Fibroblast of skin of right biceps (primary cell): ENCODE data around the gene SFT2D3.
A peak's percentile ranks its signal among the peaks of the same experiment; 100 is the strongest.

ENCODE experiments used
- DNase-seq: peaks from one replicate; pipeline ENCODE4 v3.0.0-alpha.2; 2013

The SFT2D3 gene

DNA sequence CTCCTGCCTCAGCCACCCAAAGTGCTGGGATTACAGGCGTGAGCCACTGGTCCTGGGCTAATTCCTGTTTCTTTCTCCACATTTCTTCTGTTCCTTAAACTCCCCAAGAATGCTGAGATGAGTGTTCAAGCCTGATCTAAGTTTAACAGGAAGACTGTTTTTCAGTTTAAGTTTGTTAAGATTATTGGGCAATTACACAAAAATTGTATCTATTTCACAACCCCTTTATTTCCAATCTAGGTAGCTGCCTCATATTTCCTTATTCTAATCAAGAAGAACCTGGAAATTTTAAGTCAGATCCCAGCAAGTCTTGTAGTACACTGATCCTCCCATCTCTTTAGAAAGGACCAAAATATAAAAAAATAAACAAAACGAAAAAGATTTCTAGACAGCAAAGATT is 11.7 kb downstream of the SFT2D3 start:
- DNase-seq = no peak

DNA sequence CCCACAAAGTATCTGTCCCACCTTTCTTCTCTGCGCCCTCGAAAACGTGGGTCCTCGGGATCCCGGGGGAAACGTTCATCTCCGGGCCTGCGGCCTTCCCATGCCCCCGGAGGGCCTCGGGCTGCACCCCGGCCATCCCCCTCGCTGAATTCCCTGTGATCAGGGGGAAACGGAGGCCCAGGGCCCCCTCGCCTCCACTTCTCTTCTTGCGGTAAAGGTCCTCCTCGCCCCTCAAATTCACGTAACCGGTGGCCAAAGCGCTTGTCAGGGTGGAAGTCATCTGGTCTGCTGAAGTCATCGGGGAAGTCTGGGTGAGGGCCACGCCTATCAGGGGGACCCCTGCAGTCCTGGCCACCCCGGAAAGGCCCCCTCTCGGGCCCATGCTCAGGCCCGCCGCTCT is 12.3 kb downstream of the SFT2D3 start:
- DNase-seq = no peak

DNA sequence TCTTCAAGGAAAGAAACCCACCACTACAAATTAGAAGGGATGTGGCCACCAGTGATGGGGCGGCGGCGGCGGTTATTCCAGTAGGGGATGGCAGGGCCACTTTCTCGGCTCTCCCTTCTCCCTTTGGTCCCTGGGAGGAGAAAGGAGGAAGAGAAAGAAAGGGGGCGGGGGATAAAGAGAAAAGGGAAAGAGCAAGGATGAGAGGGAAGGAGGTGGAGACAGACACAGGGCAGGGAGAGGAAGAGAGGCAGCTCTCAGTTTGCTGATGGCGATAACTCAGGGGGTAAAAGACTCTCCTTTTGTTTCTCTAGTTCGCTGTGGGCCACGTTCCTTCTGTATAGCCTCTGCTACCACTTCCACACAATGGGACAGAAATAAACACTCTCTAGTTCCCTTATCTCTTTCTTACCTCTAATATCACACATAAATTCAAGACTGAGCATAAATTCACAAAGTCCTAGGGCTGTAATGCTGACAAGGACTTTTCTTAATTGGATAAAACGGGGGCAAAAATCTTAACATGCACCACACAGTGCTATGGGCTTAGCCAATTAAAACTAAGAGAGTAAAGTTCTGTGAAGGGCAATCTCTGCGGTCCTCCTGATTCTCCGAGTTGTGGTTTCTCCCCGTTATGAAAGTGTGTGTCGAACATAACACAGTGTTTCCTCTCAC is 14.6 kb downstream of the SFT2D3 start:
- no peak for DNase-seq

DNA sequence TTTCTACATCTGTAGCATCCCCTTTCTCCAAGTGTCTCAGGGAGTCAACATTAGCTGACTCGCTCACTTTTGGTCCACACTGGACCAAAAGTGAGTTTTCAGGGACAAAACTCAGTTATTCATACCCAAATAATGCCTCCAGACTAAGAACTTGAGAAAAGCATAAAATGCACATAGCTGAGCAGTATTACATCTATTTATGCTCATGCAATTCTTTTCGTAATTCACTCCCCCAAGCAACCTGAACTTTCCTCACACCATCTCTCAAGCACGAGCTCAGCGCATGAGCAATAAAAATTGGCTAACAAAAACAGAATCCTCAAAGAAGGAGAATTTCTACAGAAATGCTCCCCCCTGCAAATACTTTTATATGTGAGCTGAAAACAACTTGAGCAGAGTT is 17.0 kb downstream of the SFT2D3 start:
- no peak for DNase-seq

- no peak for DNase-seq
These were observed 18.3 kb downstream of the SFT2D3 start for GRCh38 chr2:127719301-127720218.

DNA sequence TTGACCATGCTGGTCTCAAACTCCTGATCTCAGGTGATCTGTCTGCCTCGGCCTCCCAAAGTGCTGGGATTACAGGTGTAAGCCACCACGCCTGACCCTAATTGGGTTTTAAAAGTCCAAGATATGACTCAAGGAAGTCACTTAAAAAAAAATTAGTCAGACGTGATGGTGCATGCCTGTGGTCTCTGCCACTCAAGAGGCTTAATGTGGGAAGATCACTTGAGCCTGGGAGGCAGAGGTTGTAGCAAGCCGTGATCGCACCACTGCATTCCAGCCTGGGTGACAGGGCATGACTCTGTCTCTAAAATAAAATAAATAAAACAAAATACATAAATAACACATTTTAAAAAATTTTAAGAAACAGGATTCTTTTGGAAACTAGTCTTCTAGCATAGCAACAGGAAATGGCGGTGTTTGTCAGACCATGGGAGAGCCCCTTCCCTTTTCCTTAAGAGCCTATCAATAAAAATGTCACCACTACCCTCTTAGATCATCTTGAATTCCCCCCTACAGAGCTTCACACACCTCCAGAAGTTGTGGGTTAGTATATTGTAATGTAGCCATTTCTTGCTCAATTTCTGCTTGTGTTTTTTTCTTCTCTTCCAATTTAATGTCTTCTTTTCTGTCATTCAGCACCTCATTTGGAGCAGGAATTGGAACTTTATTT is 20.1 kb downstream of the SFT2D3 start:
- peak; percentile 53 for DNase-seq

GRCh38 chr2:127721978-127722355 is 20.7 kb downstream of the SFT2D3 start:
- no peak for DNase-seq

DNA sequence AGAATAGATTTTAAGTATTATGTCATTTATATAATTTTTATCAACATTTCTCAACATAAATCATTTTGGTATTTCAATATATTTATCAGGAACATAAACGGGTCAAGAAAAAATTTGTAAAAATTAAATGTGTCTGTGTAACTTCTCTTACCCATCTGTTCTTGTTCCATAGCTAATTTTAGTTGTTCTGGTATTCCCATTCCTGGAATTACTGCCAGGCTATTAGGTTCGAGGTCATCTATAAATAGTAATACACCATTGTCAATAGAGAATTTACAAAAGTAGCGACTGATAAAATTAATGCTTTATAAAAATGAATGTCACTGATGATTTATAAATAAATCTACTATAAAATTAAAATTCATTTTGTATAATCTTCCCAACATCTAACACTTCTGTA is 21.5 kb downstream of the SFT2D3 start:
- DNase-seq = no peak

DNA sequence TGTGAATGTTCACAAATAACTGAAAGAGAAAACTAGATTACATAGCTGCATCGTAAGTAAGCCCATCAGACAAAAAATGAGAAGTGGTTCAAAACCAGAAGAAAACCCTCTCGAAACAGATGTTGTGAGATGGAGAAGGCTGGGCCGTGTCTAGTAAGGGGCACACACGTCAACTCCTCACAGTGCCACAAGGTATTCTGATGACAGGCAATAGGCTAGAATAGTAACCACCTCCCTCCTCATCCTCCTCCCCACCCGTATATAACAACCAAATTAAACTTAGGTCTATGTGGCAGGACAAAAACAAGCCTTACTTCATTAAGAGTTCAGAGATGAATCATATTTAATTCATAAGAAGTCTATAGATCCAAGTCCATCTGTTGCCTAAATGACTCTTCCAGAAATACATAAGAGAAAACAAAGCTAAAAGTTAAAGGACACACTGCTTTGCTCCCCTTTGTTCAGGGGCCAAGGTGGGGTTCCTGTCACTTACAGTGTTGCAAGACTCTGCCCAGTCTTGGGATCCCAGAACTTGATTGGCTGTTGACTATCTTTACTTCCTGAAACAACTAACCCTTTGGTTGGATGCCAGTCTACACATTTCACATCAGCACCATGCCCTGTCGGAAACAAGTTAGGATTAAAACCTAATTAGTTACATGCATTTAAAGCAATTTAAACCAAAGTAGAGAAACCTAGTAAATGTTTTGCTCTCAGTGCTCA is 25.0 kb downstream of the SFT2D3 start:
- DNase-seq = no peak

DNA sequence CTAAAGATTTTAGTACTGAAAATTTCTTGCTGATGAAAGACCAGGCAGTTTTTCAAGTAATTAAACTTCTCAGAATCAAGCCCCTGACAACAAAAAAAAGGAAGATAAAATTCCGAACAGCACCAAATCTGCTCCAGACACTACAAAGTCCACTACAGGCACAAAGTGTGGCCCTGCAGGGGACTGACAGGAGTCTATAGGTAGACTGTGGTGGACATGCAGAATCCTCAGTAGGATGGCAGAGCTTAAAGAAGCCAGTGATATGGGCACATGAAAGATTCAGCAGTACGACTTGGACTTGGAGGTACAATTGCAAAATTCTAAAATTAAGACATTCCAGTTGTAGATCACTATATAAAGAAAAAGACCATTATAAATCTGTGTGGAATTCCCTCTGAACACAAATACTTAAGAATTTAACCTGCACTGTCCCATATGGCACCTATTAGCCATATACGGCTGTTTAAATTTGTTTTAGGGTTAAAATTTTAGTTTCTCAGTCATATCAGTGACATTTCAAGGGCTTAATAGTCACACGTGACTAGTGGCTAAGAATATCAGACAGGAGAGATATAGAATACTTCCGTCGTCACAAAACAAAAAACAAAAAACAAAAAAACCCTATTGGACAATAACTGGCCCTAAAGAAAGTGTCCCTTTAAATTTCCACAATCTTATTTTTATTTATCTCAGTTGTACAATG is 32.0 kb downstream of the SFT2D3 start:
- DNase-seq = no peak

DNA sequence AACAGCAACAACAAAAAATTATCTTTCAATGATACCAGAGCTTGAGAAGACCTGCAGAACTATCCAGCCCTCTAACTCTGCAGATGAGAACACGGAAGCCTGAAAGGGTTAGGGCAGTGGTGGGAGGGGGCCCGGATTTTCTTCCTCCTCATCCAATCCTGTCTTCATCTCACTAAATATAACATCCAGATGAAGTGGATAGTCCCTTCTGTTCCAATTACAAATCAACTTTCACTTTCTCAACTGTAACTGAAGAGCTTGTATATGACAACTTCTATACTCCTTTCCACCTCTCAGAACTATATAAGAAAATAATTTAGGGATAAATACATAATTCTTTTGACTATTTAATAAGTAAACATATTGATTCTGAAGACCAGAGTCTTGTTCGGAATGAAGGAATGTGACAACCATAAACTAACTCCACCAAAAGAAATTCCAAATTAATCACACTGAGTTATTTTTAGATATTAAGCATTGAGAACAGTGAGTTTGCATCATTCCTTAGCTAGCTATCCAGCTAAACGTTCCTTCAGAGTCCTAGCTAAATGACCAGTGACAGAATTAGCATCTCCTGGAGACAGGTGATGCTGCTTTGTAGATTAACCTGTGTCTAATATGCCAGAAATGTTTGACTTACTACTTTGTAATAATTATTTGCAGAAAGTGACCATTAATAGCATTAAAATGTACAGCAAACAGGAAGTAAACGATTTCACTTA is 32.7 kb downstream of the SFT2D3 start:
- peak; percentile 30 for DNase-seq

DNA sequence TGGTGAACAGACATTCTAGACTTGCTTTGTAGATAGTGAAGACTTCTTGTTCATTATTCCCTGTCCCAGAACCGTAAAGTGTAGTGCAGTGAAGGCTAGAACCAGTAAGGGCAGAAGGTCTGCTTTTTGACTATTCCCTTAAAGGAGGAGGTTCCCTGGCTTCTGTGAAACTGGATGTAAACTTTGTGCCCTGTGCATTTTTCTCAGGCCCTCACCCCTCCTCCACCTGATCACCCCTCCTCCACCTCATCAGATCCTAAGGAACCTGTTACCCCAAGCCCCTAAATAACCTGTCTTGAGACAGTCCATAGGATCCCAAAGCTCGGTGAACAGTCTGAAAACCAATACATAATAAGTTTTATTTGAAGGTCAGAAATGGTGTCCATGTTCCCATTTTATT is 33.7 kb downstream of the SFT2D3 start:
- no peak for DNase-seq

DNA sequence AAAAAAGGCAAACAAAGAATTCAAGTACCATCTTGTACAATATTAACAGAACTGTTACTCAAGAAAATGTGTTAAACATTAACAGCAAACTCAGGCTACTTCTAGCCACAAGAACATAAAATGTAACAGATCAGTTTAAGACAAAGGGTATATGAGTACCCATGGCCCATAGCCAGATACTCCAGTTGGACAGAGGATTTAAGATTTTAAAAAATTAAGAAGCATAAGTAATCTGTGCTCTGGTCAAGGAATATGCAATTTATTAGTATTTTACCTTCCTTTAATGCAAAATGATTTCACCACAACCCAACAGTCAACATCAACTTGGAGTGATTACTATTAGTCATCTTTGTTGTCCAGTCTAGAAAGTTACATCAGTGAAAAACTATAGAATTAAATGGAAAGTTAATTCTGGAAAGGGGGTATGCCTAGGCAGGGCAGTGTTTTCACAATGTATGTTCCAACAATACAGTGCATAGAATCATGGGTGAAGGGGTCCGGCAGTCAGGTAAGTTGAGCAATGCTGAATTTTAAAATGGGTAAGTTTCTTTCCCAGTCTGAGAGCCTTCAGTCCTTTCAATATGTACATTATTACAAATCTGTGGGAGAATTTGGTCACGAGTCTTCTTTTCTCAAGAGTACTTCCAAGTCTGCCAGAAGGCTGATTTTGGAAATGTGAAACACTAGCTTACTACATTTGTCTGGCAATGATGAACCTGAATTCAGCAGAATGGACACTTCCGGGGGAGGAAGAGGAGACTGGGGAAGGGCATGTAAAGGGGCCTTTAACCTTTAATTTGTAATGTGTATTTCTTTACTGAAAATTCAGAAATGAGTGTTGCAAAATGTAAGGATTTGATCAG is 34.5 kb downstream of the SFT2D3 start:
- no peak for DNase-seq

GRCh38 chr2:127737892-127738291 is 36.6 kb downstream of the SFT2D3 start:
- no peak for DNase-seq

- no peak for DNase-seq
These were observed 38.5 kb downstream of the SFT2D3 start for GRCh38 chr2:127739800-127740199.

DNA sequence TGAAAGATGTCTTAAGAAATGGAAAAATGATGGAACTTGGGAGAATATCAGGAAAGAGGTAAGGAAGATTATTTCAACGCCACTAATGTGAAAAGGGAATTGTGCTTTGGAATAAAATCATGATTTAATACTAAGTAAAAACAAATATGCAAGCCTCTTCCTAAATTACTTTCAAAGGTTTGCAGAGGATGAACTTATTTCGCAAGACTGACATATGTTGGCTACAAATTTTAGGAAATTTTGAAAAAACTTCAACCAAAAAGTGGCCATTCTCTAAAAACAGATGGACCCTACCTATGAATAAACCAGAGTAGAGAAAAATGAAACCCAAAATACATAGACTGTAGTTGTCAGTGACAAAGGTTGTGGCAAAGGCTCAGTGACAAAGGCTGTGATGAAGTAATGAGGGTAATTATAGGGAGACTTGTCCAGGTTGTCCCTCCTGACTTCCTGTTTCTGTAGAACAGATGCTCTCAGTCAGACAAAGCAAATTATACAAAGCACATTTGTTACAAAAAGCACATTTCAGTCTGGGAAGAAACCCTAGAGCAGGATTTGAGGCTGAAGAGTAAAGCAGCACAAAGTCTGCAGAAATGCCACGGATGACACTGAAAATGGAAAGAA is 39.5 kb downstream of the SFT2D3 start:
- DNase-seq = no peak

DNA sequence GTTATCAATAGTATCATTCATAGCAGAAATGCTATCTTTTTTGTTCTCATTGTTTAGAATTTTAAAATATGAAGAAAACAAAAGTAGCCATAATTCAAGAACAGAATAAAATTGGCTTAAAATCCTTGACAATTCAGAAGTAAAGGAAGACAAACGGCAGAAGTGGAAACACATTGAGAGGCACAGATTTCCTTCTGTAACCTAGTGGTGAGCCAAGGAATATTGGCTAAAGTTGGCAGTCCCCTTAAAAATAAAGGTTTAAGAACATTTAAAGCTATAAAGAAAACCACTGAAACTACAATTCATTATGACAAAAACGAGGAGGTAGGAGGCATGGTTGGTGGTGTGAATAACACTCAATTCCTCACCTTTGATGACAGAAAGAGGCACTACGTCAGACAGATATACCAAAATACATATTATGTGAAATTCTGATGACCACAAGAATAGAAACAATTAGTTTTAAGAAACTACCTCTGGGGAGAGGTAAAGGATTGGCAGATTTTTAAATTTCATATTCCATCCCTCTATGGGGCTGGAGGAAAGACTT is 42.3 kb downstream of the SFT2D3 start:
- no peak for DNase-seq

GRCh38 chr2:127747621-127748020 is 46.3 kb downstream of the SFT2D3 start:
- no peak for DNase-seq

DNA sequence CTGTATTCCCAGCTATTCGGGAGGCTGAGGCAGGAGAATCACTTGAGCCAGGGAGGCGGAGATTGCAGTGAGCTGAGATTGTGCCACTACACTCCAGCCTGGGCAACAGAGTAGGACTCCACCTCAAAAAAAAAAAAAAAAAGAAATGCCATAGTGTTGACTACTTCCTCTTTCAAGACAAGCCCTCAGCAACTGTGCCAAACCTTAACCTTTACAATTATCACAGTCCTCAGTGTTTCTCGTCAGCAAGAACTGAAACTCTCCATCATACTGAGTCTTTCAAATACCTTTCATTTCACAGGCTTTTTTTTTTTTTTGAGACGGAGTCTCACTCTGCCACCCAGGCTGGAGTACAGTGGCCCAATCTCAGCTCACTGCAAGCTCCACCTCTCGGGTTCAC is 48.2 kb downstream of the SFT2D3 start:
- DNase-seq = peak; percentile 37

DNA sequence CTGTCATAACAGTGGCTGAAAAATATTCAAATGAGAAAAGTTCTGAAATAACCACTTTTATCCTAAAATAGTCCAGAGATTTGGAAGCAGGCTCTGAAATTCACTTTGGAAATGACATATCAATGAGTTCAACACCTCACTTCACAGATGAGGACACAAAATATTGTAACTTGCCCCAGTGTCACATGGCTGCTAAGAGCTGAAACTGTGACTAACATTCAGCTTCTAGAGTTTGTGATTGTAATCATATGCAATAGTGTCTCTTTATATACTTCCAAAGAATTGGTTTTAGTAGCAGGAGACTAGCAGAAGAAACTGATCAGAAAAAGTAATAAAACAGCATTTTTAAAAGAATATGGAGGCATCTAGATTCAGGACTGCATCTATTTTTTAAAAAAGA is 52.1 kb downstream of the SFT2D3 start:
- no peak for DNase-seq
